ENCODE measurements around the gene BTBD7.

The BTBD7 gene

DNA sequence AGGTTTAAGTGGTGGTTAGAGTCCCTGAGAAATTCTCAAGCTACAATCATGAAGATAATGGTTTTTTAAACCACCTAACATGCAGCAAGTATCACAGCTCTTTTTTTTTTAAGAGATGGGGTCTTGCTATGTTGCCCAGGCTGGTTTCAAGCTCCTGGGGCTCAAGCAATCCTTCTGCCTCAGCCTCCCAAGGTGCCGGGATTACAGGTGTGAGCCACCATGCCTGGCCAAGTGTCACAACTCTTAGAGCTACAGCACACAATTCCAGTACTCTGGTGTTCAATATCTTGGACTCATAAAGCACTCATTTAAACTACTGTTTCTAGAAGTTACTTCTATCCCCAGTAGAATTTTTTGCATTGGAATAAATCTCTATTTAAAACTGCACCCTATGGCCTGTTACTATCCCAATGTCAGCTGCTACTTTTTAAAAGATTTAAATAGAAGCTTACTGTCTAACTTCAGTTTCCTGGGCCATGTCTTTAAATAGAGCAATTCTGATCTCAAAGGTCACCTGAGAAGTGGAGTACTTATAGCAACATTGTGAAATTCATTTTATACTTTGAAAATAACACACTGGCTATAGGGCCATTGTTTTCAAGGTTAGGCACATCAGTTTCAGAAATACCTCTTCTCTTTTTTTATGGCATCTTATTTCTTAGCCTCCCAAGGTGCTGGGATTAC, 137.4 kb downstream of the BTBD7 start:
- no peak for DNase-seq (ENCODE audit: low spot score)
